ENCODE data around the gene UBR1. TPM values are rescaled to one million over a fixed set of nuclear protein-coding genes. Genes with fewer than 3 reads are reported as not detected.
A peak's percentile ranks its signal among the peaks of the same experiment; 100 is the strongest.
"Not testable (repeated sequence)": the region's sequence is repeated elsewhere in the genome, so short reads cannot be mapped to it uniquely, and the experiment has no call there.

UBR1 gene
- 10 to 100 TPM; 31.0 to 32.1 TPM for total RNA-seq

DNA sequence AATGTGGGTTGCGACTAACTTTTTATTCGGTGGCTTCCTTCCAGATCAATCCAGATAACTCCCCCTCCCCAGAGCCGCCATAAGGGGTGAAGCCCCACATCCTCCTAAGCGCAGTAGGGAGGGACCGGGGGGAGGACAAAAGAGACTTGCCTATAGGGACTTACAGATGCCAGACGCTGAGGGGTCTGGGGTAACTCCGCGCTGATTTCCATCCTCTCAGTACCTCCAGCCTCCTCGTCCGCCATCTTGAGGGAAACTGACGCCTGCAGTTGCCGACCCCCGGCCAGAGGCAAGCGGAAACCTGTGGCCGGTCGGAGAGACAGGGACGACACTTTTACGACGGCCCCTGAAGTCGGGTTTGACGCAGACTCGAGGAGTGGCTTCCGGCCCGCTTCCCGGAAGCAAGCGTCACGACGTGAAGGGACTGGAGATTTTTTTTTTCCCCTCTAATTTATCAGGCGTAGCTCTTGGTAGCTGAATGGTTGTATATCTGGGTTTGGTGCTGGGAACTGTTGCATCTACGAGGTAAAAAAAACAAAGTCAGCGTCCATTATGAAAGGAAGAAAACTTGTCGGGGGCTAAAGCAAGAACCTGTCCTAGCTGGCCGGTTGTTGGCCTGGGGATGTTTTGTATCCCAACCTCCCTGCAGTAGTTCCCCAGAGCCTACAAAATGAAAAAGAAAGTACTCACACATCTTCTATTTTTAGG is at the start of gene UBR1:
Gene UBR1, minus strand, starts transcription at position 261 of the 708 bp plus-strand sequence. Its CDS starts 16 bp downstream, at position 245.
- H3K9me3 Mint-ChIP-seq: no peaks in the 10 kb centered on the region
- H3K27ac Mint-ChIP-seq: peak within 1 kb of the TSS; percentile 96 to 100
- peaks cover 27 to 30% of the 10 kb centered on the region in 2 donors for H3K36me3 Mint-ChIP-seq
- DNase-seq (ENCODE audit: low spot score in 2 of 2) (peak; percentile 85 to 91), ATAC-seq (peak; percentile 93)

DNA sequence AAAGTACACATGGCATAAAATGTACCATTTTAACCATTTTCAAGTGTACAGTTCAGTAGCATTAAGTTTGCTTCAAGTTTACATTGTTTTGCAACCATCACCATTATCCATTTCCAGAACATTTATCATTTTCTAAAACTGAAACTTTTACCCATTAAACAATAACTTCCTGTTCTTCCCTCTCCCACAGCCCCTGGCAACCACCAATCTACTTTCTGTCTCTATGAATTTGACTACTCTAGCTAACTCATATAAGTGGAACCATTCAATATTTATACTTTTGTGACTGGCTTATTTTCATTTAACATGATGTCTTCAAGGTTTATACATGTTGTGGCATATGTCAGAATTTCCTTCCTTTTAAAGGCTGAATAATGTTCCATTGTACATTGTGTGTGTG is 47.4 kb upstream of the UBR1 start:
- DNase-seq (ENCODE audit: low spot score in 2 of 2) (no peak), ATAC-seq (peak in 1 of 2 donors; percentile 41)
- Mint-ChIP-seq H3K9me3 (no peaks in the 10 kb centered on the region), H3K27ac (no peak overlapping the region), H3K36me3 (peaks cover 17 to 20% of the 10 kb centered on the region in 2 donors)

DNA sequence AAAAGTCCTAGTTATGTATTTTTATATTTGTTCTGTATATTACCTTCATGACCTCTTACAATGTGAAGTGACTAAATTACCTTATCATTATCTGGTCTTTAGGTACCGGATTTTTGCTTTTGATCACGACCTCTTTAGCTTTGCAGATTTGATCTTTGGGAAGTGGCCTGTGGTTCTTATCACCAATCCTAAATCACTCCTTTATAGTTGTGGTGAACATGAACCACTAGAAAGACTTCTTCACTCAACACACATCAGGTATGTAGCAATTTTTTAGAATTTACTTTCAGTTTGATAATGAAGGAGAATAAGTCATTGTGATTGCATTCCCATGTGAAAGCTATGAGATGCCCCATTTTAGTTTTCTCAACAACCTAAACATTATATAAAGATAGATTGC is 45.9 kb upstream of the UBR1 start:
- ATAC-seq (peak; percentile 69 to 70), DNase-seq (ENCODE audit: low spot score in 2 of 2) (no peak)
- Mint-ChIP-seq H3K27ac (no peak overlapping the region), H3K9me3 (no peaks in the 10 kb centered on the region), H3K36me3 (peaks cover 11 to 20% of the 10 kb centered on the region in 2 donors)

DNA sequence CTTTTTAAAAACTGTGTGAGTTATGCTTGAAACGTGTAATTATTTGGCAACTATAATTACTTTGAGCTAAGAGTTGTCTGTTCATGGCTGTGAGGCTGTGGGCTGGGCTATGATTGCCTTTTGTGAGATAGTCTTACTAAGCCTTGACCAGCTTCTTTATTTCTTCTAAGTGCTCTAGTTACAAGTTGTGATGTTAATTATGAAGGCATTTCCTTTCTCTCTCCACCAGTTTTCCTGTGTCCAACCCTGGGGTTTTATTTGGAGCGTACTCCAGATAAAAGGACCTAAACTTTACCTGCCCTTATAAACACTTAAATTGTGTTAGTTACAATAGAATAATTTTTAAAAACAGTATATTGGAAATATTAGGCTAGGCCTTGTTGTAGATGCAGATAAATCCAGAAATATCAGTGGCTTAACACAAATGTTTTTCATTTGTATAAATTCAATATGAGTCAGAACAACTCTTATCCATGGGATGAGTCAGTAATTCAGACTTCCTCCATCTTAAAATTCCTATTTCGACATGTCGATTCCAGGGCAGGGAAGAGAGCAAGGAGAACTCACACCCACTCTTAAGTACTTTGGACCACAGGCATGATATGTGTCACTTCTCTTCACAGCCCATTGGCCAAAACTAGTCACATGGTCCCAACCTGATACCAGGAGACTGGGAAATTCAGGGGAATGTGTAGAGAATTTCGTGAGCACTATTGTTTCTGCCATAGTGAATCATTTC is 44.5 kb upstream of the UBR1 start:
- ATAC-seq (no peak), DNase-seq (ENCODE audit: low spot score in 2 of 2) (no peak)
- H3K9me3 Mint-ChIP-seq: no peaks in the 10 kb centered on the region
- H3K36me3 Mint-ChIP-seq: peaks cover 11 to 20% of the 10 kb centered on the region in 2 donors
- no peak overlapping the region for H3K27ac Mint-ChIP-seq

DNA sequence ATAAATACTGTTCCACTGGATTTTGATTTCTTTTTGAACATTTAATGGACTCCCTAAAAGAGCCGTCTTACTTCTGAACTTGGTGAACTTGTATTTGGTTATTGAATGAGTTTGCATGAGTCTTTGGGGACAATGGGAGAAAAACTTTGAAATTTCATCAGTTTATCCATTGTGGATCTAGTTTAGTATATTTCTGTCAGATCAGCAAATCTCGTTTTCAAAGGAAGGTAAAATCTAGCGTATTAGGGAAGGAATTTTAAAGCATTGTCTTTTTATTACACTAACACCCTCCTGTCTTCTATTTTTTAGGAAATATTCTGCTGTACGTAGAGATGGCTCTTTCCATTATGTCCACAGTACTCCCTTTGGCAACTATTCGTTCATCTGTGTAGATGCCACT is 40.3 kb upstream of the UBR1 start:
- peaks cover 12 to 20% of the 10 kb centered on the region in 2 donors for H3K36me3 Mint-ChIP-seq
- DNase-seq (ENCODE audit: low spot score in 2 of 2): no peak
- ATAC-seq: no peak
- H3K9me3 Mint-ChIP-seq: no peaks in the 10 kb centered on the region
- no peak overlapping the region for H3K27ac Mint-ChIP-seq

DNA sequence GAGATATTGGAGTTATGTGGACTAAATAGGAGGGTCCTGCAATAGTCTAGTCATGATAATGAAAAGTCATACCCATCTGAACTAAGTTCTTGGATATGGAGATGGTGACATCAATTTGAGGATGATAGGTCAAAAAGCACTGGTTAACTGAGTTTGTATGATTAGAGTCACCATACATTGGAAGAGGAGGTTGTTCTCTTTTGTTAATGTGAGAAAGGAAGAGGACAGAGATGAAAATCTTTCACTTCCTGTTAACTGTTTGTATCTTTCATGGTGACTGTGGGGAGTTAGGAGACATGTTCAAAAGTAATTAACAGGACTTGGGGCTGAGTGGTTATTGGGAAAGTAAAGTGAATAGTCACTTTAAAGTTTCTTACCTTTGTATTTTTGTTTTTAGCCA is 38.7 kb upstream of the UBR1 start:
- peaks cover 25 to 26% of the 10 kb centered on the region in 2 donors for H3K36me3 Mint-ChIP-seq
- H3K27ac Mint-ChIP-seq: no peak overlapping the region
- H3K9me3 Mint-ChIP-seq: no peaks in the 10 kb centered on the region
- no peak for DNase-seq (ENCODE audit: low spot score in 2 of 2)
- no peak for ATAC-seq

DNA sequence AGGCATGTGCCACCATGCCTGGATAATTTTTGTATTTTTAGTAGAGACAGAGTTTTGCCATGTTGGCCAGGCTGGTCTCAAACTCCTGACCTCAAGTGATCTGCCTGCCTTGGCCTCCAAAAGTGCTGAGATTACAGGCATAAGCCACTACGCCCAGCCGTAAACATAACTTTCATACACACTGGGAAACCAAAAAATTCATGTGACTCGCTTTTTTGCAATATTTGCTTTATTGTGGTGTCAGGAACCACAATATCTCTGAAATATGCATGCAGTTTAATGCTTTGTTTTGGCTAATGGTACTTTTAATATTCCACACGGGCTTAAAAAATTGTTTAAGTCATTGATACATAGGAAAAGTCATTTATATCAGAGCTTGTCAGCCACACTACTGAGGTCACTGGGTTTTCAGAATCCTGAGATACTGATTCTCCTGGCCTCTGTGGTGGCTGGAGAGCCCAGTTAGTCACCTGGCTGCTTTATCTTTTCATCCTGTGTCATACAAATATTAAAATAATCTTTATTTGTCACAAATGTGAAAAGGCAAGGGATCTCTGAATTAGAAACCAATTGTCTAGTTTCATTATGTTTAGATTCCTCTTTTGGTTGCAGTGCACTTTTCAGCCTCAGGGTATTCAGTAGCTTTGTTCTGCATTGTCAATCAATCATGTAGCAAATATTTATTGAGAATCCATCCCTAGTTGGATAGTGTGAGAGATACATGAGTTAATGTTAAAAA is 37.5 kb upstream of the UBR1 start:
- H3K36me3 Mint-ChIP-seq: peaks cover 24 to 31% of the 10 kb centered on the region in 2 donors
- no peak for ATAC-seq

DNA sequence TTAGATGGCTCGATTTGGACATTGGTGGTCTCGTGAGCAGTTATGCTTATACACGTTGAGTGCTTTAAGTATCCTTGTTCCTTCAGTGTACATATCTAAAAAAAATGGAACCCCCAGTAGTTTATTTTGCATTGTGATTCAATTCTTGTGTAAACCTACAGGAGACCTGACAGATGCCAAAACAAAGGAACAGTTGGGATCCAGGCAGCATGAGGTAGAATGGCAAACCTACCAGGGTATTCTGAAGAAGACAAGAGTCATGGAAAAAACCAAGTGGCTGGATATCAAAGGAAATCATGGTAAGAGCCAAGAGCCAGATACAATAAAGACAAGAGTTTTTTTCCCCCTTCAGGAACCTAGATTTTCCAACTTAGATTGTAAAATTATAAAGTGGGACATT is 29.5 kb upstream of the UBR1 start:
- peak overlapping the region in 1 of 2 donors; percentile 92 for H3K27ac Mint-ChIP-seq
- H3K9me3 Mint-ChIP-seq: no peaks in the 10 kb centered on the region
- H3K36me3 Mint-ChIP-seq: peaks cover 20 to 25% of the 10 kb centered on the region in 2 donors
- no peak for DNase-seq (ENCODE audit: low spot score in 2 of 2)
- ATAC-seq: no peak

More for the DNA sequence above, 37.5 kb upstream of the UBR1 start:
- H3K27ac Mint-ChIP-seq: no peak overlapping the region
- no peak for DNase-seq (ENCODE audit: low spot score in 2 of 2)
- H3K9me3 Mint-ChIP-seq: no peaks in the 10 kb centered on the region

DNA sequence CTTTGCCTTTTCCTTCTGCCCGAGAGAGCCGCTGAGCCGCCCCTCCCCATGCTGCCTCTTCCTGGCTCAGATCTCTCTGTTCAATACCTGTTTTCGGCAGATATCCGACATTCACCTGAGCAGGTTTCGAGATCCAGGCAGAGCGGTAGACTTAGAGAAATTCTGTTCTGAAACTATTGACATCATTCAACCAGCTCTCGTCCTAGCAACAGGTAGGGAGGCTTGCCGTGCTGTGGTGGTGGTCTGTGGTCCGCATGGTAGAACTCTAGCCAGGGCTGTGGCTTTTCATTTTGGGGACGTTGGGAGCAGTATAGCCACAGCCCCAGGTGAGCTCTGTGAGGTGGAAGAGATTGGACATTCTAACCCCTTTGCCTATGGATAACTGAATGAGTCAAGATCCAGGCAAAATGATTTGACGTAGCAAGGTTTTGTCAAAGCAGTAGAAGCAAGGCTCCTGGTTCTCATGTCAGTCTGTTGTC is 28.4 kb upstream of the UBR1 start:
- Mint-ChIP-seq H3K9me3 (no peaks in the 10 kb centered on the region), H3K27ac (peak overlapping the region; percentile 92), H3K36me3 (peaks cover 17 to 22% of the 10 kb centered on the region in 2 donors)
- ATAC-seq (peak; percentile 18 to 31), DNase-seq (ENCODE audit: low spot score in 2 of 2) (no peak)

DNA sequence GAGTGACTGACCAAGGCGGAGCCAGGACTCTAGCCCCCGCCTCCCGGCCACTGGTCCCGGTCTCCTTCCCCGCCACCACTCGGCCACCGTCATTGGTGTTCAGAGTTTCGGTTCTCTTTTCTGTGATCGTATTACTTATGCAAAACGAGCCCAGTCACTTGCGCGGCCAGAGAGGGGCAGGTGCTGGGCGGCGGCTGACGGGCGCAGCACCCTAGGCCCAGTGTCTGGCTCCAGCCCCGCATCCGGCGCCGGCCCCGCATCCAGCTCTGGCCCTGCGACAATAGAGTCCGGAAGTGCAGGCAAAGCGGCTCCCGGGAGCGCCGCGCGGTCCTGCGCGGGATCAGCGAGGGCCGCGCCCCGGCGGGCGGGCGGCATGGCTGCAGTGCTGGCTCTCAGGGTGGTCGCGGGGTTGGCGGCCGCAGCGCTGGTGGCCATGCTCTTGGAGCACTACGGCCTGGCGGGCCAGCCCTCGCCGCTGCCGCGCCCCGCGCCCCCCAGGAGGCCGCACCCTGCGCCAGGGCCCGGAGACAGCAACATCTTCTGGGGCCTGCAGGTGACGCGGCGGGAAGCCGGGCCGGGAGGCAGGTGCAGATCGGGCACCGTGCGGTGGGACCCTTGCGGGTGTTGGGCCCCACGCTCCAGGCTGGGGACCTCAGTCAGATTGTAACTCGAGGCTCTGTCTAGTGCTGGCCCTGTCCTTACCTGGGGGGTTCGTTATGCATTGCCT is 27.8 kb upstream of the UBR1 start, which contains the start of gene TMEM62:
Gene TMEM62, plus strand, starts transcription at position 157 of the 727 bp plus-strand sequence. Its CDS starts 217 bp downstream, at position 374.
- H3K36me3 Mint-ChIP-seq: peaks cover 15 to 16% of the 10 kb centered on the region in 2 donors
- peak; percentile 61 to 83 for DNase-seq (ENCODE audit: low spot score in 2 of 2)
- H3K27ac Mint-ChIP-seq: peak within 1 kb of the TSS; percentile 92
- ATAC-seq: peak; percentile 86 to 94
- no peaks in the 10 kb centered on the region for H3K9me3 Mint-ChIP-seq

DNA sequence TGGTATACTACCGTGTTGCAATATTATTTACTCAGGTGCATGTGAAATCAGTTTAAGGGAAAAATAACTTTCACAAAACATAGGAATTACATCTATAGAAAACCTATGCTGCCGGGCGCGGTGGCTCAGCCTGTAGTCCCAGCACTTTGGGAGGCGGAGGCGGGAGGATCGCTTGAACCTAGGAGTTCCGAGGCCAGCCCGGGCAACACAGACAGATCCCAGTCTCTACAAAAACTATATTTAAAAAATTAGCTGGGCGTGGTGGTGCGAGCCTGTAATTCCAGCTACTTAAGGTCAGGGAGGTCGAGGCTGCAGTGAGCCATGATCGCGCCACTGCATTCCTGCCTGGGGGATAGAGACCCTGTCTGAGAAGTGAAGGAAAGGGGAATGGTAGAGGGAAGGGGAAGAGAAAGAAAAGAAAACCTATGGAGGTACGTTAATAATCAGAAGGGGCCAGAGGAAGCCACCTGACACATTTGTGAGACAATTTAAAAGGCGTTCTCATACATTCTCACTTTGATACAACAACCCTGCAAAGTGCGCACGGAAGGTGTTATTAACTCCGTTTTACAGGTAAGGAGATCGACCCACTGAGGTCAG is 27.1 kb upstream of the UBR1 start:
- Mint-ChIP-seq H3K27ac (peak overlapping the region; percentile 81 to 92), H3K9me3 (no peaks in the 10 kb centered on the region), H3K36me3 (peaks cover 9 to 12% of the 10 kb centered on the region in 2 donors)
- DNase-seq (ENCODE audit: low spot score in 2 of 2) (no peak), ATAC-seq (no peak)

DNA sequence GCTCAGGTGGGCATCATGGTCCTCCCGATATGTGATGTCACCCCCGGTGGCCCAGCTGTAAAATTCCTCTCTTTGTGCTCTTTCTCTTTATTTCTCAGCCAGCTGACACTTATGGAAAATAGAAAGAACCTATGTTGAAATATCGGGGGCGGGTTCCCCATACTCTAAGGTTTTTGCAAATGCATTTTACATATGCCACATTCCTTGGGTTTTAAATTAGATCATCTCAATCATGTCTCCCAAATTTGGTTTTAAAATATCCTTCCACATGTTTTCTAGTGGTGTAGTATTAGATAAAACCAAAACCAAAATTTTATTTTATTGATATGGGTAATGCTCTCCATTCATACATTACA is 23.1 kb upstream of the UBR1 start:
- ATAC-seq: no peak
- H3K9me3 Mint-ChIP-seq: no peaks in the 10 kb centered on the region
- no peak overlapping the region for H3K27ac Mint-ChIP-seq
- H3K36me3 Mint-ChIP-seq: peaks cover 4 to 5% of the 10 kb centered on the region in 2 donors
- DNase-seq (ENCODE audit: low spot score in 2 of 2): no peak

DNA sequence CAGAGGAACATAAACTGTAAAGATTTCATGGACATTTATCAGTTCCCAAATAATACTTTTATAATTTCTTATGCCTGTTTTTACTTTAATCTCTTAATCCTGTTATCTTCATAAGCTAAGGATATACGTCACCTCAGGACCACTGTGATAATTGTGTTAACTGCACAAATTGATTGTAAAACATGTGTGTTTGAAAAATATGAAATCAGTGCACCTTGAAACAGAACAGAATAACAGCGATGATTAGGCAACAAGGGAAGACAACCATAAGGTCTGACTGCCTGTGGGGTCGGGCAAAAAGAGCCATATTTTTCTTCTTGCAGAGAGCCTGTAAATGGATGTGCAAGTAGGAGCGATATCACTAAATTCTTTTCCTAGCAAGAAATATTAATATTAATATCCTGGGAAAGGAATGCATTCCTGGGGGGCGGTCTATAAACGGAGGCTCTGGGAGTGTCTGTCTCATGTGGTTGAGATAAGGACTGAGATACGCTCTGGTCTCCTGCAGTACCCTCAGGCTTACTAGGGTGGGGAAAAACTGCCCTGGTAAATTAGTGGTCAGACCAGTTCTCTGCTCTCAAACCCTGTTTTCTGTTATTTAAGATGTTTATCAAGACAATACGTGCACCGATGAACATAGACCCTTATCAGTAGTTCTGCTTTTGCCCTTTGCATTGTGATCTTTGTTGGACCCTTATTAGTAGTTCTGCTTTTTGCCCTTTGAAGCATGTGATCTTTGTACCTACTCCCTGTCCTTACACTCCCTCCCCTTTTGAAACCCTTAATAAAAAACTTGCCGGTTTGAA is 22.5 kb upstream of the UBR1 start:
- not testable (repeated sequence) for H3K36me3 Mint-ChIP-seq; DNase-seq (ENCODE audit: low spot score in 2 of 2); H3K27ac Mint-ChIP-seq; H3K9me3 Mint-ChIP-seq; ATAC-seq

DNA sequence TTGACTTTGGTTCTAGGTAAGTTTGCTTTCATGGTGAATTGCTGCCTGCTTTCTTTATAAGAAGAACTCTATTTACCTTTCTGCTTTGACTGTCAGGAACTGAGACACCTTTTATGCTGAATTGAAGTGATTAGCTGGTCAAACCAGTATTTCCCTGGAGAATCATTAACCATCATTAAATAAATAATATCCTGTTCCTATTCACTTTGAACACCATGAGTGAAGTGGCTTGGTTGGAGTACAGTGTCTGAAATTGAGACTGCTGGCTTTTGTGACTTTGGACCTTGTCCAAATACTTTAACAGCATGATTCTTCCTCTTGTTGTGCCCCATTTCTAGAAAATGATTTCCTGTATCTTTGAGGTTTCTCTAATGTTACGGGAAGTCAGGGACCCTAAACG is 21.9 kb upstream of the UBR1 start:
- Mint-ChIP-seq H3K27ac (no peak overlapping the region), H3K9me3 (no peaks in the 10 kb centered on the region), H3K36me3 (peaks cover 8 to 9% of the 10 kb centered on the region in 2 donors)
- DNase-seq (ENCODE audit: low spot score in 2 of 2) (no peak), ATAC-seq (no peak)

DNA sequence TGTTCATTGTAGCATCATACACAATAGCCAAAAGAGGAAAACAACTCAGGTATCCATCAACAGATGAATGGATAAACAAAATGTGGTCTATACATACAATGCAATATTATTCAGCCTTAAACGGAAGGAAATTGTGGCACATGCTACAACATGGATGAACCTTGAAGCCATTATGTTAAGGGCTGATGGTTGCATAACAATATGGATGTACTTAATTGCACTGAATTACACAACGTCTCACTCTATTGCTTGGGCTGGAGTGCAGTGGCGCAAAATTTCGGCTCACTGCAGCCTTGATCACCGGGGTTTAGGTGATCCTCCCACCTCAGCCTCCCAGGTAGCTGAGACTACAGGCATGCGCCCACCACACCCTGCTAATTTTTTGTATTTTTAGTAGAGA is 20.5 kb upstream of the UBR1 start:
- Mint-ChIP-seq H3K36me3 (peaks cover 8 to 9% of the 10 kb centered on the region in 2 donors), H3K27ac (no peak overlapping the region), H3K9me3 (no peaks in the 10 kb centered on the region)
- ATAC-seq (no peak), DNase-seq (ENCODE audit: low spot score in 2 of 2) (no peak)
